22Rv1 (cell line): ENCODE measurements around the gene HES5.

Experiments
- H3K27ac ChIP-seq: fragments of 450-650 bp; 2 replicates; pipeline ENCODE4 v1.5.1; 2017
- ZFX ChIP-seq: fragments of 450-650 bp; IDR thresholded peaks from 2 replicates; pipeline ENCODE4 v1.6.1; 2017; ENCODE audit warnings: antibody characterized with exemption, borderline replicate concordance
- TF ChIP-seq, protein P1 (sequence below): fragments of 450-650 bp; IDR thresholded peaks from 2 replicates; pipeline ENCODE4 v1.5.1; 2017; ENCODE audit warnings: mild to moderate bottlenecking

Gene HES5

DNA sequence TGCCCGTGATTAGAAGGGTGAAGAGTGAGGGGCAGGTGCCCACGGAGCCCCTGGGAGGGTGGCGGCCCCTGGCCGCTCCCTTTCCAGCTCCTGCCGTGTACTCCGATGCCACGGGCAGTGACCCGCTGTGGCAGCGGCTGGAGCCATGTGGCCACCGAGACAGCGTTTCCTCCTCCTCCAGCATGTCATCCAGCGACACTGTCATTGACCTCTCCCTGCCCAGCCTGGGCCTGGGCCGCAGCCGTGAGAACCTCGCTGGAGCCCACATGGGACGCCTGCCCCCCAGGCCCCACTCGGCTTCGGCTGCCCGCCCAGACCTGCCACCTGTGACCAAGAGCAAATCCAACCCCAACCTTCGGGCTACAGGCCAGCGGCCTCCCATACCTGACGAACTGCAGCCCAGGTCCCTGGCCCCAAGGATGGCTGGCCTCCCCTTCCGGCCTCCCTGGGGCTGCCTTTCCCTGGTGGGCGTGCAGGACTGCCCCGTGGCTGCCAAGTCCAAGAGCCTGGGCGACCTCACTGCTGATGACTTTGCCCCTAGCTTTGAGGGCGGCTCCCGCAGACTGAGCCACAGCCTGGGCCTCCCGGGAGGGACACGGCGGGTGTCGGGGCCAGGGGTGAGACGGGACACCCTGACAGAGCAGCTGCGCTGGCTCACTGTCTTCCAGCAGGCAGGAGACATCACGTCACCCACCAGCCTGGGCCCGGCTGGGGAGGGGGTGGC is 25.7 kb downstream of the HES5 start:
- TF ChIP-seq, protein P1, sequence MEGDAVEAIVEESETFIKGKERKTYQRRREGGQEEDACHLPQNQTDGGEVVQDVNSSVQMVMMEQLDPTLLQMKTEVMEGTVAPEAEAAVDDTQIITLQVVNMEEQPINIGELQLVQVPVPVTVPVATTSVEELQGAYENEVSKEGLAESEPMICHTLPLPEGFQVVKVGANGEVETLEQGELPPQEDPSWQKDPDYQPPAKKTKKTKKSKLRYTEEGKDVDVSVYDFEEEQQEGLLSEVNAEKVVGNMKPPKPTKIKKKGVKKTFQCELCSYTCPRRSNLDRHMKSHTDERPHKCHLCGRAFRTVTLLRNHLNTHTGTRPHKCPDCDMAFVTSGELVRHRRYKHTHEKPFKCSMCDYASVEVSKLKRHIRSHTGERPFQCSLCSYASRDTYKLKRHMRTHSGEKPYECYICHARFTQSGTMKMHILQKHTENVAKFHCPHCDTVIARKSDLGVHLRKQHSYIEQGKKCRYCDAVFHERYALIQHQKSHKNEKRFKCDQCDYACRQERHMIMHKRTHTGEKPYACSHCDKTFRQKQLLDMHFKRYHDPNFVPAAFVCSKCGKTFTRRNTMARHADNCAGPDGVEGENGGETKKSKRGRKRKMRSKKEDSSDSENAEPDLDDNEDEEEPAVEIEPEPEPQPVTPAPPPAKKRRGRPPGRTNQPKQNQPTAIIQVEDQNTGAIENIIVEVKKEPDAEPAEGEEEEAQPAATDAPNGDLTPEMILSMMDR: no peak
- no peak for TF ChIP-seq ZFX
- H3K27ac ChIP-seq: no peak overlapping the region

GRCh38 chr1:2503554-2504224 is 26.4 kb downstream of the HES5 start:
- H3K27ac ChIP-seq: no peak overlapping the region
- TF ChIP-seq, protein P1: no peak
- TF ChIP-seq ZFX: no peak

GRCh38 chr1:2502661-2503553 is 27.2 kb downstream of the HES5 start:
- no peak overlapping the region for H3K27ac ChIP-seq

DNA sequence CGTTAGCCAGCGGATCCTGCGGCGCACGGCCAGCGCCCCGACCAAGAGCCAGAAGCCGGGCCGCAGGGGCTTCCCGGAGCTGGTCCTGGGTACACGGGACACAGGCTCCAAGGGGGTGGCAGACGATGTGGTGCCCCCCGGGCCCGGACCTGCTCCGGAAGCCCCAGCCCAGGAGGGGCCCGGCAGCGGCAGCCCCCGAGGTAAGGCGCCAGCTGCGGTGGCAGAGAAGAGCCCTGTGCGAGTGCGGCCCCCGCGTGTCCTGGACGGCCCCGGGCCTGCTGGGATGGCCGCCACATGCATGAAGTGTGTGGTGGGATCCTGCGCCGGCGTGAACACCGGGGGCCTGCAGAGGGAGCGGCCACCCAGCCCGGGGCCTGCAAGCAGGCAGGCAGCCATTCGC is 27.9 kb downstream of the HES5 start:
- H3K27ac ChIP-seq: no peak overlapping the region
- TF ChIP-seq ZFX: no peak
- TF ChIP-seq, protein P1: no peak

More at GRCh38 chr1:2502661-2503553, 27.2 kb downstream of the HES5 start:
- no peak for TF ChIP-seq ZFX
- TF ChIP-seq, protein P1: no peak

DNA sequence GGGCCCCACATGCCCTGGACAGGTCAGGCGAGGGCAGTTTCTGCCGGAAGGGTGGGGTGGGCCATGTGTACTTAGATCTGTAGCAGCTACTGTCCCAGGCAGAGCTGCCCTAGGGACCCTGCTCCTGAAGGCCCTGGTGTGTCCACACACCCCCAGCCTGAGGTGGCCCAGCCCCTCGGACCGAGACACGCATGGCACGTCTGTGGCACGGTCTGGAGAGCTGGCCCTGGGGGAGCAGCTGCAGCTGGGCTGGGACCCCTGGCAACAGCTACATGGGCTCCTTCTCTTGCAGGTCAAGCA is 28.3 kb downstream of the HES5 start:
- TF ChIP-seq, protein P1: no peak
- TF ChIP-seq ZFX: no peak
- H3K27ac ChIP-seq: no peak overlapping the region

DNA sequence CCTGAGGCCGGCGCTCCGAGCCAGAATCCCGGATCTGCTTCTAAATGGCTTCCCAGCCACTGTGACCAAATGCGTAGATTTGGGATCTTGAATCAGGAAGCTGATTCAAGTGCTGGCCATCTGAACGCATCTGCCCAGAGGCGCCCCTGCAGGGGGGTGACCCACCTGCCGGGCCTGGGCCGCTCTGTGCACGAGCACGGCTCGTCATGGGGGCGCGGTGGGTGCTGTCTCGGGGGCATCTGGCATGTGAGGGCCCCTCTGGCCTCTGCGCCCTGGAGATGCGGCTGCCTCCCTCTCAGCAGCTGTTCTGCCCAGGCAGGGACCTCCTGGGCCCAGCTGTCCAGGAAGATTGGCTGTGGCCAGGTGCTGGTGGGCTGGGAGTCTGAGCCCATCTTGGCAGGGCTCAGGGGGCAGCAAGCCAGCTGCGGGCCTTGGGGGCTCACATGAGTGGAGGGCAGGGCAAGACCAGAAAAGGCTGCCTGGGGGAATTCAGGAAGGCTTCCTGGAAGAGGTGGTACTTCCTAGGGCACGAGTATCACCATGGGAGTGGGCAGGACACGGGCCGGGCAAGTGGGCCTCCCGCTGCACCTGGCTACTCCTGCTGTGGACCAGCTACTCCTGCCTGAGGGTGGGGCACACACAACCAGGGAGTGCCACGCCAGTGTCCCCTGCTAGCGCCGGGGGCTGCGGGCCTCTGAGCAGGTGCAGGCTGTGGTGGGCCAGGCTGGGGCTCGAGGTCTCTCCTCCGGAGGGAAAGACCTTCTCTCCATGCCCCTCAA is 28.8 kb downstream of the HES5 start:
- no peak for TF ChIP-seq ZFX
- TF ChIP-seq, protein P1: no peak
- H3K27ac ChIP-seq: no peak overlapping the region
